AML-193 (cell line): ENCODE measurements around the gene FGGY.
A peak's percentile ranks its signal among the peaks of the same experiment; 100 is the strongest.

Experiments used
- DNase-seq, 2 experiments: peaks; one replicate each; lab custom pipeline; 2025; lab: John Stamatoyannopoulos, UW

FGGY gene

DNA sequence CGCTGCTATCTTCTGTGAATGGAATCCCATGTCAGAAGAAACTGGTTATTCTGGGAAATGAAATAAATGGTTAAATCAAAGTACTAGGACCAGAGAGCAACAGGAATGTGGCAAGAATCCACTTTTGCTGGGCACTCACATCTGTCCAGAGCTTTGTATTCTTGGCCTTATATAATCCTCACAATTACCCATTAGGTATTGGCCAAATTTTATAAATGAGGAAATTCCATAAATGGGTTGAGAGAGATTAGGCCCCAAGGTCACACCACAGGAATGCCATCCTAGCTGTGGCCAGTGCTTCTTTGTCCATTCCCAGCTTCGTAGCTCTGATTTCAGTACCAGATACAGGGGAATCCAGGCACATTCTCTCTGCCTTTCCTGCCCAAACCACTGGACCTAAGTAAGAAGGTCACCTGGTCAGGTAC lies 441.7 kb downstream of the FGGY start:
- no peak for DNase-seq

DNA sequence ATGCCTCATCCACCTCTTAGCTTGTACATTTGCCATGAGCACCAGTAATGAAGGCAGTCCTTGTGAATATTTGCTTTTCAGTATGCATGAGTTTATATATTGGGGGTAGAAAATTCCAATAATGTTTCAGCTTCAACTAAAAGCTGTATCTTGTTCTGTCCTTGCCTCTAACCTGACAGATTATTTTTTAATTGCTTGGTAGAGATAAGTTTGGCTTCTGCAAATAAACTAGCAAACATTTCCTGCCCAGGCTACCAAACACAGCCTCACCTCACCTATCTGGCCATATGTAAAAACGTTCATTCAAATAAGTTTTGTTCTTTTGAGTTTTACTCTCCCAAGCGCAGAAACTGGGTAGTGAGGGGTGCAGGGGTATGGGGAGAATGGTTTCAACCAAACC lies 442.2 kb downstream of the FGGY start:
- no peak for DNase-seq

DNA sequence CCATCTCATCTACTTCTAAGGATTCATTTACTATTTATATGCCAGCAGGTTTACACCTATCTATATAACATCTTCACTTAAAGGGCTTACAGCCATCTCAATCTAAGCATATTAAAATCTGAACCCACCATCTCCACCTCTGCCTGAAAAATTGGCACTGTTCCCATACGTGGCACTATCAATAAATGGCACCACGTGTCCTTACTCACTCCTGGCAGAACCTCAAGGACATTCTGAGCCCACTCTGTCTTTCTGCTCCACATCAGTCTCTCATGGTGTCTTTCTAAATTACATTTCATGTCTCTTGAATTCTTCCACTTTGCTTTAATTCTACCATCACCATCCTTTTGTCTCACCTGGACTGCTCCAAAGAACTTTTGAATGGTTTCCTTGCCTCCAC lies 445.6 kb downstream of the FGGY start:
- no peak for DNase-seq

DNA sequence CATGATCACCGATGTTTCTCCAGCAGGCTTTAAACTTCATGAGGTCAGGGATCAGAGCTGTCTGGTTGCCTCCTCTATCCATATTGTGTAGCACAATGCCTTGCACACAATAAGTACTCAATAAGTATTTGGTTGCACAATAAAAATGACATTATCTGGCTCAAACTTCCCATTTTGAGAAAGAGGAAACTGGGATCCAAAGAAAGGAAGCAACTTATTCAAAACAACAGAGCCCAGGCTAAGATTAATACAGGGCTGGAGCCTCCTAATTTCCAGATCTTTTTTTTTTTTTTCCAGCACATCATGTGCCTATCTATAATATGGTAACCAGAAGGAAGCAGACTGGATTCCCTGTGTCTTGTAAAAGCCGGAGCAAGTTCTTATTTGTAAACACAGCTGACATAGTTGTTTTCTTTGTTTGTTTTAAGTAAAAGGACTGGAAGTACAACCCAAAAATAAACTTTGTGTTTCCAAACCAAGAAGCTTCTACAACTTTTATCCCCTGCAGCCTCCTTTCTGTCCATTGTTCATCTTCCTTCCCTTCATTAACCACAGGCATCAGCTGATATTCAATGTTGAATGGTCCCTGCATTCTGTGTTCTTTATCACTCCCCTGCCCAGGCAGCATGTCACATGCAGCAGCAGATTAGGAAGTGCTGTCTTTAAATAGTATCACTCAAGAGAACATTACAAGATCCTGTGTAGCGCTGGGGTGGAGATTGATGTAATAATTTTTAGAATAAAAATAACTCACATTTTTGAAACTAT lies 446.6 kb downstream of the FGGY start:
- peak; percentile 38 to 45 for DNase-seq

DNA sequence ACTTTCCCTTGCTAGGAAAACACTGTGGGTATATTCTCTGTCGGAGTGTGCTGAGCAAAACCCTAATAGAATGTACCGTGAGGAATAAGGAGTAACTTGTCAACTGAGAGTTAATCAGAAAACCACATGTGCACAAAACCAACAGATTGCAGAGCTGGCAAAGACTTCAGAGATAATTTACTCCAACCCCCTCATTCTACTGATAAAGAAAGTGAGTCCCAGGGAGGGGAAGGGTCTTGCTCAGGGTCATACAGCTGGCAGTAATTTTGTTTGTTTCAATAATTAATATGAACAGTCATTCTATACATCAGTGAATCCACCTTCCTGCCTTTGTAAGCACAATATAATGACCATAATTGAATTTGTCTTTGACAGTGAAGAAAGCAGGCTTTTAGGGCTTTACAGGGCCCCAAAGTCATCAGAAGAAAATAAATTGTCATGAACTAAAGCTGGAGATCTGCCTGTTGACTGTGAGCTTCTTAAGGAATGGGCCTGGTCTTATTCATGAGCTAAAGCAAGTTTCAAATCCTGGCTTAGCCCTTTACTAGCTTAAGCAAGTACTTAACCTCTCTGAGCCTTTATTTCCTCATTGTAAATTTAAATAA lies 450.6 kb downstream of the FGGY start:
- no peak for DNase-seq

DNA sequence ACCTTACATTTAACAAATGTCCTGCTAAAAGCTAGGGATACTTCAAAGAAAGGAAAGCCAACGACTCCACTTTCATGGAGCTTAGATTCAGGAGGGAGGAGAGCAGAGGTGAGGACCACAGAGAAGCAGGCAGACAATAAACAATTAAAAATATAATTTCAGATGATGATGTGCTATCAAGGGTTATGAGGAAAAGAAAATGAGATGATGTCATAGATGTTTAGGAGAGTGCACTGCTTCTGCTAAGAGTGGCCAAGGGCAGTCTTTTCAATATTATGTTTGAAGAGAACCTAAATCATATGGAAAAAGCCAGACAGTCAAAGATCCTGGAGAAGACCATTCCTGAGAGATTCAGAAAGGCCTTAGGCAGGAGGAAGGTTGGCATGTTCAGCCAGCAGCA lies 451.2 kb downstream of the FGGY start:
- DNase-seq: no peak

DNA sequence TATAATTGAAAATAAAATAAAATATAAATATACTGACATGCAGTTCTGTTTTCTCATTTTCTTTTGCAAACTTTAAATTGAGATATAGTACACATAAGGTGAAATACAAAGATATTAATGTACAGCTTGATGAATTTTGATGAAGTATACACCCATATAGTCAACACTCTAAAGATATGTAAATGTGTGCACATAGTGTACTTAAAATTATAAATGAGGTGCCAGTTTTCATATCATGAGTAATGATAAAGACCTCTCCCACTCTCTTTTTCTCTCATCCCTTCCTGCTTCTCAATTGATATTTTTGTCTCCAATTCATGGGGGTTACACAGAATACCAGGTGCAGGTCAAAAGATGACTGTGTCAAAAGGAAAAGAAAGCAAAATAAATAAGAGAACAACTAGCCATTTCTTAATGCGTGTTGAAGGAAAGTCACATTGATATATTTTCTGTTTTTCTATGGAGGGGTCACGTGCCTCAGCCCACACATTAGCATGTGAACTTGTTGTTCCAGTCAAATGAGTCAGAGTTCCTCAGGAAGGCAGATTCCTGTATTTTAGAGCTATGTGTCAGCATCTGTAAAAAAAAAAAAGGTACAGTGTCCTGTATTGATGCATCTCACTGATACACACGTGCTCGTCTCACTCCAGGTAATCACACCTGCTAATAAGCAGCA lies 453.6 kb downstream of the FGGY start:
- no peak for DNase-seq

DNA sequence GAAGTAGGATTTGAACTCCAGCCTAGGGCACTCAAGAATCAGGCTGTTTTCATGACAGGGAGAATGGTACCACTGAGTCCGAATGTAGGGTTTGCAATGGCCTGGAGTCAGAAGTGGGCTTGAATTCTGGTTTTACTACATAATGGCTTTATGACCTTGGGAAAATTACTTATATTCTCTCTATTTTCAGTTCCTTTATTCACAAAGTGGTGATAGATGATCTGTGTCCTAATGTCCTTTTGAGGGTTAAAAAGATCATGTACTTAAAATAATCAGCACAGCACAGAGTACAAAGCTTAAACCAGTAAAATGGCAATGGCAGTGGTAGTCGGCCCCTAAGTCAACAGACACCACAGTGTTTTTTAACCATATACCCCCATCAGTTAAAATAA lies 454.1 kb downstream of the FGGY start:
- no peak for DNase-seq

DNA sequence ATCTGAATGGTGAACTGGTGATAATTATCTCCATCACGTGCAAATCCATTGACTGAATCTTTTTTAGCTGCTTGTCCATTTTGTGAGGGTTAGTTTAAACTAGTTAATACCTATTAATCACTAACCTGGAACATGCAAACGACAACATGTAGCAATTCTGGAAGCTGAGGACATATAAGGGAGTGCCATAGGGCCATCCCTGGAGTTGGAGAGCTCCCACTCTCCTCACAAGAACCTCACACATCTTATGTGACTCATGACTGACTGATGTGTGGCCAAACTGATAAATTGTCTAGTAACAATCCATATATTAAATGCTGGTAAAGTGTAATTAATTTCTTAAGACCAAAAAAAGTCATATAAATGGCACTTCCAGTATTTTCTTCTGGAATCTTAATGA lies 454.9 kb downstream of the FGGY start:
- DNase-seq: no peak

DNA sequence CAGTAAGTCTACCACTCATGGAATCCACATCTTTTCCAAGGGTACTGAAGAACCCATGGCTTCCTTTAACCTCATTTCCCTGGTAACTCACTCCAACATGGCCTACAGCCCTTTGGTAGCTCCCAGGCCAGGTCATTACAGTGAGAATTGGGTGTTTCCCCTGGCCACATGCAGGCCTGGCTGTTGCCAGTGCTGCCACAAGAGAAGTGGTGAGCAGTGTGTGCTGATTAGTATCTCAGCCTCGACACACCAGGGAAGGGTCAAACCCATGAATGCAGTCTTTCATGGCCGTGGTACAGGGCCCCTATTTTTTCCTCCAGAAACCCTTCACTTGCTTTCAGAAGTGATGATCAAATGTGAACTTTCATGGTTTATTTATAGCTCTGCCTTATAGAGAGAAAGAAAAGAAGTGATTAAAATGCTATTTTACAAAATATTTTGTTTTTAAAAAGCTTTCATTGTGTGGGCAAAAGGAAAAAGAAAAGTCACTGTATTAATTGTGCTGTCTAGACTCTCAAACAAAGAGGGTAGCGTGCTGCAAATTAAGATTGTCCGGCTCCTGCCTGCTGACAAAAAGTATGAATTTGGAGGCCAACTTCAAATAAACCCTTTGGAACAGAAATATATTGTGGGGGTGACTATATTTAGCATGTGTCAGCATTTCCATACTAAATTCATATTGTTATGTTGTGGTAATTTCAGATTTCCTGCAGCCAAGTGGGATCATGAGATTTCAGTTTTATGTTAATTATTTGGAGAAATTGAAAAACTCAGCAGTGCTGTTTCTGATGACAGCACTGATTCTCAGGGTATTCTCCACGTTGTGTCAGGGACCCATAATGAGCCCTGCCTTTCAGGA lies 455.9 kb downstream of the FGGY start:
- DNase-seq: no peak

DNA sequence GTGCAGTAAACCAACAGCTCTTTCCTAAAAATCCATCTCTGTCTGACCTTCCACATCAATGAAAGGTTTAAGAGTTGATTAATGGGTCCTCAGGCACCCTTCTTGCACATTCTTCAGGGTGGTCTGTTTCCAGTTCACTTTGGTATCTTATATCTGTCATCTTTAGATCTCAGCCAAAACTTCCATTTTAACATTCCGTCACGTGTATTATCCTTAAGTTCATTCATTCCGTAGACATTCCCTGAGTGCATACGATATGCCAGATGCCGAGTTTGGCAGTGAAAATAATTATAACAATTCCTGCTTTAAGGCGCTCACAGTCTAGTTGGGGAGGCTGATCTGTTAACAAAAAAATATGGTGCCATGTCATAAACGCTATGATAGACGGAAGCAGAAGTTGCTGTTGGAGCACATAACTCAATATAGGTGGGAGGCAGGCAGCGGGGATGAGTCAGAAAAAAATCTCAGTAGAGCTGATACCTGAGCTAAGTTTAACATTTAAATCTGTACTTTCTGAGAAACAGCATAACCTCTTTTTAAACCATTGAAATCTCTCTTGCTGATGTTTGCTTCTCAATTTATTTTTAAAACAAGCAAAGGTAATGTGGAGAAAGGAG lies 458.3 kb downstream of the FGGY start:
- DNase-seq: no peak

DNA sequence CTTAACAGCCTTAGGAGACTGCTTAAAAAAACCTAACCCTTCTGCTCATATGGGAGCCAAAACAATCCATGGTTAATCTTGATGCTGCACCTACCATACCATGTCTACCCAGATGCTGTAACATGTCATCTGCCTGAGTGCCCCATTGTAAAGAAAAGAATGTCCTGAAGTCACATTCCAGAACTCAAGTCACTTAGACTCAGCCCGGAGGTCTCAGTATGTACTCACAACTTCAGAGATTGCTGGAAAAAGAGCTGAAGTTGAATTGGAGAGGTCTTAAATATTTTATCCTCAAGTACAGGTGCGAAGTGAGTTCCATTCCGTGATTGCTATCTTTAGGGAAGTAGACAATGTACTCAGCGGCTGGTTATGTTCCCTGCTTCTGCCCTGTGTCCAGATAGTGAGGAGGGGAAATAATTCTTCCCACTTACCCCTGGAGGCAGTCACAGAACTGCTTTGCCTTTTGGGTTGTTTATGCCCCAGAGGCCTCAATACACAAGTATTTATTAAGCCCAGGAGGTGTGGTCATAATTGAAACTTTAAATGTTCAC lies 460.4 kb downstream of the FGGY start:
- DNase-seq: no peak

DNA sequence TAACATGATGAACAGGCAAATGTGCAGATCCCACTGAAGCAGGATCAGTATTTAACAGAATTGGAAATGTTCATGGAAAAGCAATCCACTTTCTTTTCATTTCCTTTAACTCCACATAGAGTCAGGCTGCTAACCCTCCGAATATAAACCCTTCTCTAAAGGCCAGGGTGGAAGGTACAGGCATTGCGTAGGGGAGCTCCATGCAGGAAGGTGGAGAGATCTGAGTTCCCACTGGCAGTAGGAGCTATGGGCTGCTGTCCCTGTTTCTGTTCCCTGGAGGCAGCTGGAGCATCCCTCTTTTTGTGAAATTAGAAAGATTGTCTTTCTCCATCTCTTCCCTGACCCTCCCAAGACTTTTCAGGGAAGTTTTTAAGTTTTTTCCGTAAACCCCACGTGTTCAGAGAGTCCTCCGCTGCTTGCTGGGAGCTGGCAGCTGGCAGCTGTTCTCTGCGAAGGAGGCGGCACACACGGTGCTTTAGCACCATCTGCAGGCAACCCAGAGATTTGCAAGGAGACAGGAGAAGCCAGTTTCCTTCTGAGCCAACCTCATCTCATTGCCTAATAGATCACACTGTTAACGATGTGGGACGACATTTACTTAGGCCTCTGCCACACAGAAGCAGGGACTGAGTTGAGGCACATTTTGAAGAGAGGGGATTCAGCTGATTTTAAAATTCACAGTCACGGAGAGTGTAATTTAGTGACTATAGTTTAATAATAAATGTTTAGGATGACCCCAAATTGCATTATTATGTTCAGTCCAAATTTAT lies 462.4 kb downstream of the FGGY start:
- DNase-seq: peak; percentile 88

DNA sequence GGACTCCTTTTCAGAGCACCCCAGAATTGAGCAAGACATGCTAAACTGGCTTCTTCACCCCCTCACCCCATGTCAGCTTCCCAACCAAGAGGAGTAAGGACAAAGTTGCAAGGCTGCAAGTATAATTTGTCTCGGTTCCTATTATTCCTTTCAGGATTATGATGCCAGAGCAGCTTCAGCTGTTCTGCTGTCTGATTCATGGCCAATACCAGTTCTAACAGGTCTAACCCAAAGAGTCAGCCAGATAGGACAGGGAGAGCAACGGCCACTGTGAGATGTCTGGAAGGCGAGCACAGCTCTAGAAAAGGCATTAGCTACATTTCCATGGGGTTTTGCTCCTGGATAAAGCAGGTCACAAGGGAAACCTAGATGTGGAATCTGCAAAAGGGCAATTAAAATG lies 464.5 kb downstream of the FGGY start:
- DNase-seq: peak in 1 of 2 experiments; percentile 68

DNA sequence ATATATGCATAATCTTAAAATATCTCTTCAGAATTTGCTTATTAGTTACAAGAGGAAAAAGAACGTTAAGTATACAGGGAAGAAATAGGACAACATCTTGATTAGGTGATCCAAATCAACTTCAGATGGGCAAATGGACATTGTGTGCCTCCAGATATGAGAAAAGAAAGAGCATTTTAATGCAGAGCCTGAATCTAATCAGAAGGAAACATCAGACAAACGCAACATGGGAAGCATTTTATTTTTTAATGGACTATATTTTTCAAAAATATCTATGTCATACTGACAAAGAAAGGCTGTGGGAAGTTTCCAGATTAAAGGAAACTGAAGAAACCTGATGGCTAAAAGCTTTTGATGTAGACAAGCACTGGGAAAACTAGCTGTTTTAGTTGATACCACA lies 466.5 kb downstream of the FGGY start:
- no peak for DNase-seq

DNA sequence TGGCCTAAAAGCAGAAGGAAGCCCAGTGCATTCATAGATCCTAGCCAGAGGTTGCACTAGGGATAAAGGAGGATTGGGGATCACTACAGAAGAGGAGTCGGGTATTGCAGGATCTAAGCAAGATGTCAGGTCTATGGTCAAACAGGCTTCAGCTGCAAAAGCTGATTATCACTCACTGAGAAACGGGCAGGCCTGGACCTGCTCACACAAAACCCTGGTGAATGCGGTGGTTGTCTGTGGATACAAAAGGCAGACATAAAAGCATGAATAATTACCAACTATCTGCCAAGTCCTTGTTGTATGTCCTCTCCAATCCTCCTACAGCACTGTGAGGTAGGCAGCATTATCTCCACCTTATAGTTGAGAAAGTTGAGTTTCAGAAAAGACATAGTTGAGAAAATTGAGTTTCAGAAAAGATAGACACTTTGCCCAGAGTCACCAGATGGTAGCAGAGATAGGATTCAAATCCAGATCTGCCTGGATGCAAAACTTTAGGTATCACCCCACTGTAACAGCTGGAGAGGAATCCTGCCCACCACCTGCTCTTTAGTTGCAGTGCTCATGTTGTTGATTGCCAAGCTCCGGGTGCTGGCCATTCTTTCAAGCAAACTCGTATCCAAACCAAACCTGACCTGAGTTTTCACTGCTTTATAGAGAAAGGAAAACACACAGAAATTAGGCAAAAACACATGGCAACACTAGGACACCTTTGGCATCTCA lies 468.3 kb downstream of the FGGY start:
- no peak for DNase-seq

DNA sequence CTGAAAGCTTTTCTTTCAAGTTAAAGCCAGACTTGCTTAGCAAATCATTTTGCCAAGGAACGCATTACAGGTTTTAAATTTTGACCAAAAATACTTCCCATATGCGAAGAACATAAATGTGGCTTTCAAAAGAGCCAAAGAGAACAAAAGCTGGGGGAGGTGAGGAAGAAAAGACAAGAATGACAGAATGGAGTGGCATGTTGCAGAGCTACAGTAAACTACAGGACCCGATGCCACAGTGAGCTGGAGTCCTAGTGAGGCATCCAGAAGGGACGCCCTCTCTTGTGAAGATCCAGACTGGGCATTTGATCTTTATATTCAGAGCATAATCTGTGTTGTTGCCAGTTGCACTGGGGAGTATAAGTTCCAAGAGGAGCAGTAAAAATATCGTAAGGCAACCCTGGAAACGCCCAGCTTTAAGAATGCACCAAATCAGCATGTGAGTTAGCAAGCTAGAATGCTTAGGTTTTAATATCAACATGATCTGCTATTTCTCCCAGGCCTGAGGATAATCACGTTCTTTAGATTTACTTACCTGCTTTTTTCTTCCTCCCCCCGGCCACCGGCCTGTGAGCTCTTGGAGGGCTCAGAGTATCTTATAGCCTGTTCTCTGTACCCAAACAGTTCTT lies 469.4 kb downstream of the FGGY start:
- DNase-seq: no peak

DNA sequence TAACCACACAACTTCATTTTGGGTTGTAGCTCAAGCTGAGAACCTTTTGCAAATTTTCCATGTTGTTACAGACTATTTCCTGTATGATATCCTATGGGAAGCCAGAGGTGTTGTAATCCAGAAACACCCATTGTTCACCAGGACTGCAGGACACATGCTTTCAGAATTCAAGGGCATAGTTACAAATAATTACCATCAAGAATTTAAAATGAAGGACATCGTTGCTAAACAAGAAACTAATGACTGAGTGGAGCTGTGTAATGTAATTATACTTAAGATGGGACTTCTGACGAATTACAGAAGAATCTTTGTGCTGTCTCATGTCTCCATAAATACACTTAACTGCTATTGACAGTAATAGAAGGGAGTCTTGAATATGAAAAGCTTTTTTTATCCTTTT lies 470.2 kb downstream of the FGGY start:
- DNase-seq: no peak
